Suppressor macrophage treated with lipopolysaccharide for 1 hour (primary cell): ENCODE data around the gene CCDC124.
A peak's percentile ranks its signal among the peaks of the same experiment; 100 is the strongest.
"Not testable (repeated sequence)": the region's sequence is repeated elsewhere in the genome, so short reads cannot be mapped to it uniquely, and the experiment has no call there.

Experiments
- DNase-seq, 3 donors: peaks; one replicate each; pipeline ENCODE4 v3.0.0-alpha.2; 2020 to 2022

CCDC124 gene

GRCh38 chr19:17932485-17933338 is at the start of gene CCDC124:
TSS of gene CCDC124 (plus strand) at chr19:17933015. CDS start at chr19:17936421, 3,406 bp downstream.
- DNase-seq: peak; percentile 97 to 98 (median 97)

GRCh38 chr19:17883627-17884410 is 49.0 kb upstream of the CCDC124 start:
- no peak for DNase-seq

DNA sequence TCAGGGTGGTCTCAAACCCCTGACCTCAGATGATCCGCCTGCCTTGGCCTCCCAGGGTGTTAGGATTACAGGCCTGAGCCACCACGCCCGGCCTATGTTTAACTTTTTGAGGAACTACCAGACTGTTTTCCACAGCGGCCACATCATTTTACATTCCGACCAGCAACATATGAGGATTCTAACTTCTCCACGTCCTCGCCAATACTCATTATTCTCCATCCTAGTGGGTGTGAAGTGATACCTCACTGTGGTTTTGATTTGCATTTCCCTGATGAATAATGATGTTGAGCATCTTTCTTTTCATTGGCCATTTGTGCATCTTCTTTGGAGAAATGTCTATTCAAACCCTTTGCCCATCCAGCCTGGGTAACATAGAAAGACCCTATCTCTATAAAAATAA is 46.3 kb upstream of the CCDC124 start:
- DNase-seq: no peak

DNA sequence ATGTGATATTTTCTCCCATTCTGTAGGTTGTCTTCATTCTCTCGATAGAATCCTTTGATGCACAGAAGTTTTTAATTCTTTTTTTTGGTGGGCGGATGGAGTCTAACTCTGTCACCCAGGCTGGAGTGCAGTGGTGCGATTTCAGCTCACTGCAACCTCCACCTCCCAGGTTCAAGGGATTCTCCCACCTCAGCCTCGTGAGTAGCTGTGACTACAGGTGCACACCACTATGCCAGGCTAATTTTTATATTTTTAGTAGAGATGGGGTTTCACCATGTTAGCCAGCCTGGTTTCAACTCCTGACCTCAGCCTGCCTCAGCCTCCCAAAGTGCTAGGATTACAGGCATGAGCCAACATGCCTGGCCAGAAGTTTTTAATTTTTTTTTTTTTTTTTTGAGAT is 45.6 kb upstream of the CCDC124 start:
- DNase-seq: not testable (repeated sequence)

DNA sequence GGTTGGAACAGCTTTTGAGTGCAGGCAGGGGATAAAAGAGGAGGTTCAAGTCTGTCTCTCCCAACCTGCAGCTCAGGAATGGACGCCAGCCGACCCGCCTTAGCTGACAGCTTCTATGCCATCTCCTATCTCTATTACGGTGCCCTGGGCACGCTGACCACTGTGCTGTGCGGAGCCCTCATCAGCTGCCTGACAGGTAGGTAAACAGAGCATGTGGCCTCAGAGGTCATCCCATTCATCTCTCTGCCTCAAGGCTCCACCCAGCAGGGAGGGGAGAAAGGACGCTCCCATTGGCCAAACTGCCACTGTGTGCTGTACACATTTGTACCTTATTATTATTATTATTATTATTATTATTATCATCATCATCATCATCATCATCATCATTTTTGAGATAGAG is 44.6 kb upstream of the CCDC124 start:
- DNase-seq: no peak

- DNase-seq: peak in 2 of 3 donors; percentile 26 to 53
Measured at GRCh38 chr19:17889609-17890214, 43.1 kb upstream of the CCDC124 start.

GRCh38 chr19:17893766-17894165 is 39.0 kb upstream of the CCDC124 start:
- DNase-seq: no peak

- DNase-seq: no peak
Measured at GRCh38 chr19:17902701-17903100, 30.1 kb upstream of the CCDC124 start.

DNA sequence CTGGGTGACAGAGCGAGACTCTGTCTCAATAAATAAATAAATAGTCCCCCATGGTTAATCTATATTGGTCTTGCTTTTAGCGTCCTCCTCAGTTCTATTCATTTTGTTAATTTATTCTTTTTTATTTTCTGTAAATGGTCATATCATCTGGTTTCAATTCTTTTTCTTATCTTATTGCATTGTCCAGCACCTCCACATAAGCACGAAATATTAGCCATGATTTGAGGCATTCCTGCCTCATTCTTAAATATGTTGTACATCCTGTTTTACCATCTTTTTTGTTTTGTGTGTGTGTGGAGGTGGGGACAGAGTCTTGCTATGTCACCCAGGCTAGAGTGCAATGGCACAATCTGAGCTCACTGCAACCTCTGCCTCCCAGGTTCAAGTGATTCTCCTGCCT is 24.6 kb upstream of the CCDC124 start:
- no peak for DNase-seq

GRCh38 chr19:17909003-17909732 is 23.6 kb upstream of the CCDC124 start:
- DNase-seq: no peak

DNA sequence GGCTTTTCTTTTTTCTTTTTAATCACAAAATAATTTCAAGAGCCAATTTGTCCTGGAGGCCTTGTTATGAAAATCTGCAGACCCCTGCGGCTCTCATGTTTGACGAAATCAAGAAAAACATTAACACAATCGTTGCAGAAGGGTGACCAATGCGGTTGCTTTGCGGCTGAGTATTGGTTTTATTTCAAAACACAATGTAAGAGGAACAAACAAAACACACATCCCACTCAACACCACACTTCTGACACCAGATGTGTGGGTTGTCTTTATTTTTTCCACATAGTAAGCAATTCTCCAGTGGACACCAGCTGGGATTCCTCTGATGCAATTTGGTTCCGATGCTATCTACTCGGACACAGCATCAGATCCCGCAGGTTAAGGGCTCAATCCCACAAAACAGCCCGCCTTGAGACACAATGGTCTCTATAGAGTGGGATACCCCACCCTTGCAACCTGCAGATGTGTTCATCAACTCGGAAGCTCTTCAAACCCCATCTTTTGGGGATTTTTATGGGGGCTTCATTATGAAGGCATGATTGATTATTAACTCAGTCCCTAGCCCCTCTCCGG is 21.9 kb upstream of the CCDC124 start:
- DNase-seq: peak; percentile 36 to 54 (median 53)

DNA sequence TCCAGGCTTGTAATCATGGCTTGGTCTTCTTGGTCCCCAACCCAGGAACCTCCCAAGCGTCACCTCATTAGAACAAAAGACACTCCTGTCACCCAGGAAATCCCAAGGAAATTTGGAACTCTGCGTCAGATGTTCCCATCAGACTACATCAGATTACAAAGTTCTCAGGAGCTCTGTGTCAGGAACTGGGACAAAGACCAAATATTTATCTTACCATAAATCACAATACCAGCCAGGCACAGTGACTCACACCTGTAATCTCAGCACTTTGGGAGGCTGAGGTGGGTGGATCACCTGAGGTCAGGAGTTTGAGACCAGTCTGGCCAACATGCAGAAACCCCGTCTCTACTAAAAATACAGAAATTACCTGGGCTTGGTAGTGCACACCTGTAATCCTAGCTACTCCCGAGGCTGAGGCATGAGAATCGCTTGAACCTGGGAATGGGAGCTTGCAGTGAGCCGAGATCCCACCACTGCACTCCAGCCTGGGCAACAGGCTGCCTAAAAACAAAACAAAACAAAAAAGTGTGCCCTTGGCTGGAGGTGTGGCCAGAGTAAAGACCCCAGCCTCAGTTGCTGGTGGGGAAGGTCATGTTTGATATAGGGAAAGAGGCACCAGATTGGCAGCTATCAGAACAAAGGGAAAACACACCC is 16.7 kb upstream of the CCDC124 start:
- no peak for DNase-seq

- not testable (repeated sequence) for DNase-seq
Measured at GRCh38 chr19:17918151-17918550, 14.7 kb upstream of the CCDC124 start.

DNA sequence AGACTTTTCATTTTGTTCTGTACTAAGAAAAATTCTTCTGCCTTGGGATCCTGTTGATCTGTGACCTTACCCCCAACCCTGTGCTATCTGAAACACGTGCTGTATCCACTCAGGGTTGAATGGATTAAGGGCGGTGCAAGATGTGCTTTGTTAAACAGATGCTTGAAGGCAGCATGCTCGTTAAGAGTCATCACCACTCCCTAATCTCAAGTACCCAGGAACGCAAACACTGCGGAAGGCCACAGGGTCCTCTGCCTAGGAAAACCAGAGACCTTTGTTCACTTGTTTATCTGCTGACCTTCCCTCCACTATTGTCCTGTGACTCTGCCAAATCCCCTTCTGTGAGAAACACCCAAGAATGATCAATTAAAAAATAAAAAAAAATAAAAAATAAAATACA is 13.7 kb upstream of the CCDC124 start:
- not testable (repeated sequence) for DNase-seq

- DNase-seq: no peak
Measured at GRCh38 chr19:17920527-17920926, 12.3 kb upstream of the CCDC124 start.

- no peak for DNase-seq
Measured at GRCh38 chr19:17922138-17922537, 10.7 kb upstream of the CCDC124 start.

DNA sequence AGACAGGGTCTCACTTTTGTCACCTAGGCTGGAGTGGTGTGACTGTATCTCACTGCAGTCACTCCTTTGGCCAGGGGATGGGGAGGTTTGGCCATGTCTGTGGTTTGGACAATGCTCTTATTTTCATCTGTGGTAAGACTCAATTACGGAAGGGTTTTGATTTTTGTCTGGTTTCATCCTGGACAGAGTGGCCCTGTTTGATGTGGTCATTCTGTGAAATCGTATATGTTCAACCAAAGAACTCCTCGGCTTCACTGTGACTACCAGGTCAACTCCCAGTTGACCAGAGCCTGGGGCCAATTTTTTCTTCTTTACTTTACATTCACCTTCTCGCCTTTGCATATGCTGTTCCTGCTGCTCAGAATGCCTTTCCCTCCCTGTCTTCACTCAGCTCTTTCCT is 6.8 kb upstream of the CCDC124 start:
- DNase-seq: no peak

- DNase-seq: no peak
Measured at GRCh38 chr19:17929056-17929455, 3.8 kb upstream of the CCDC124 start.

- DNase-seq: peak; percentile 89 to 92 (median 91)
Measured at GRCh38 chr19:17931532-17932191, 1.2 kb upstream of the CCDC124 start.

DNA sequence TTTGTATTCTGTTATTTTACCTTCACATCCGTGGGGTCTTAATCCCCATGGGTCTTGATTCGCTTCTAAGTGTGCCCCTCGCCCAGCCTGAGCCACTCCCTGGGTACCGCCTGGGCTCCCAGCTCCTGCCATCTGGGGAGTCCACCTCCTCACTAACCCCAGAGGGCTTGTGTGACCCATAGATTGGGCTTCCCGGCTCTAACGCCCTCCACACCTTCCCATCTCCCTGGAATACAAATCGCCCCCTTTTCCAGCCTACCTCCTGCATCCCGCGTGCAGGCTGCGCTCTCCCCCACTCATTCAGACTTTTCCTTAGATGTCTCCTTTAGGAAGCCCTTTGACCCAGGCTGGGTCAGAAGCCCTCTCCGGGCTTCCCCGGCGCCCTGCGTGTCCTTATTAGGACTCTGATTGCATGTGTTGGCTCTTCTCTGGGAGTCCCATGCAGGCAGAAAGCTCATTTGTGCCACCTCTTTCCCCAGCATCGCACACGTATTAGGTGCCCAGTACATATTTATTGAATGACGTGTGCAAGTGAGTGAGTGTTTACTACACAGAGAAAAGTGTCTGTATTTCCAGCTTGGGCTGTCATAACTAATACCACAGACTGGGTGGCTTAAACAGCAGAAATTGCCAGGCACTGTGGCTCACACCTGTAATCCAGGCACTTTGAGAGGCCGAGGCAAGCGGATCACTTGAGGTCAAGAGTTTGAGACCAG is 757 bp downstream of the CCDC124 start:
- DNase-seq: peak in 1 of 3 donors; percentile 38

GRCh38 chr19:17936379-17936778 is 3.6 kb downstream of the CCDC124 start:
- DNase-seq: no peak
